Measurements from ENCODE around the gene PALLD.

Gene PALLD

DNA sequence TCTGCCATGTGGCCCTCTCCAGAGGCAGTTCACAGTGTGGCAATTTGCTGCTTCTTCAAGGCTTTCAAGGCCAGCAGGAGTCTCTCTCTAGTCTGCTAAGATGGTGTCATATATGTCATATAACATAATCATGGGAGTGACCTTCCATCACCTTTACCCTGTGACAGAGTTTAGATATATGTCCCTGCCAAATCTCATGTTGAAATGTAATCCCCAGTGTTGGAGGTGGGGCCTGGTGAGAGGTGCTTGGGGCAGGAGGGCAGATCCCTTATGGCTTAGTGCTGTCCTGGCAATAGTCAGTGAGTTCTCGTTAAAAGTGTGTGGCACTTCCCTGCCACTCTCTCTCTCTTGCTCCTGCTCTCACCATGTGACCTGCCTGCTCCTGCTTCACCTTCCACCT, 252.0 kb downstream of the PALLD start:
- in situ Hi-C loops (cut with MboI; ENCODE audit: low sequenced_read_pairs, unreplicated experiment), result no loop called here
- no peak for DNase-seq (ENCODE audit: low spot score)
- TF ChIP-seq, protein P1, sequence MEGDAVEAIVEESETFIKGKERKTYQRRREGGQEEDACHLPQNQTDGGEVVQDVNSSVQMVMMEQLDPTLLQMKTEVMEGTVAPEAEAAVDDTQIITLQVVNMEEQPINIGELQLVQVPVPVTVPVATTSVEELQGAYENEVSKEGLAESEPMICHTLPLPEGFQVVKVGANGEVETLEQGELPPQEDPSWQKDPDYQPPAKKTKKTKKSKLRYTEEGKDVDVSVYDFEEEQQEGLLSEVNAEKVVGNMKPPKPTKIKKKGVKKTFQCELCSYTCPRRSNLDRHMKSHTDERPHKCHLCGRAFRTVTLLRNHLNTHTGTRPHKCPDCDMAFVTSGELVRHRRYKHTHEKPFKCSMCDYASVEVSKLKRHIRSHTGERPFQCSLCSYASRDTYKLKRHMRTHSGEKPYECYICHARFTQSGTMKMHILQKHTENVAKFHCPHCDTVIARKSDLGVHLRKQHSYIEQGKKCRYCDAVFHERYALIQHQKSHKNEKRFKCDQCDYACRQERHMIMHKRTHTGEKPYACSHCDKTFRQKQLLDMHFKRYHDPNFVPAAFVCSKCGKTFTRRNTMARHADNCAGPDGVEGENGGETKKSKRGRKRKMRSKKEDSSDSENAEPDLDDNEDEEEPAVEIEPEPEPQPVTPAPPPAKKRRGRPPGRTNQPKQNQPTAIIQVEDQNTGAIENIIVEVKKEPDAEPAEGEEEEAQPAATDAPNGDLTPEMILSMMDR (IDR thresholded peaks at IDR 0.05; ENCODE audit: borderline replicate concordance, control extremely low read depth, extremely low read depth, insufficient read depth, missing control alignments), result no peak

DNA sequence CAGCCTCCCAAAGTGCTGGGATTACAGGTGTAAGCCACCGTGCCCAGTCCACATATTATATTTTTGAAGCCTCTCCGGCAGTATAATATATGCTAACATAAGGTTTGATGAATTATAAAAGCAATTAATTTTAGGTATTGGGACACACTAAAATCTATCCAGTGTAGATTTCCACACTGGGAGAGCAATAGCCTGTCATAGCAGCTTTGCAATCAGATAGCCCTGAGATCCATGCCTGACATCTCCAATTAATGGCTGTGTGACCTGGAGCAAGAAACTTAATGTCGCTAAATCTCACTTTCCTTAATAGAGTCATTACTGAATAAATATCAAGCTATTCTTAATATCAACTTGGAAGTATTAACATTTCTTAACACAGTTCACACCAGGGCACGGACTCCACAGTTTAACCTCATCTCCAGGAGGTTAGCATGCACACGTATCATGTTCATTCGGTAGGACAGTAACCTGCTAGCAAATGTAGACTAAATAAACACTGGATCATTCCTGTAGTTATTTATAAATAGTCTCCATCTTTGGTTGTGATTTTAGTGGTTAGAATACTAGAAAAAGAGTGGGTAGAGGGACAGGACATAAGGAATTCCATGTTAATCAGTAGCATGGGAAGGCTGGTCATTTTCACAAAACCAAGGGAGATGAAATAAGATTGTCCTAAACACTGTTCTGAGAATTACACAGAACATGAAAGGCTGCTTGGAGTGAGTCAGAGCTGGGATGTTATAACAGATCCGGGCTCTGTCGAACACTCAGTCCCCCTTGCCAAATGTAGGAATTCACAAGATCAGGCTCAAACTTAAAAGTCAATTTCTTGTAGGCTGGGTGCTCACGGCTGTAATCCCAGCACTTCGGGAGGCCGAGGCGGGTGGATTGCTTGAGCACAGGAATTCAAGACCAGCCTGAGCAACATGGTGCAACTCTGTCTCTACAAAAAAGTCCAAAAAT, 254.7 kb downstream of the PALLD start:
- no peak for DNase-seq (ENCODE audit: low spot score)
- TF ChIP-seq, protein P1 (IDR thresholded peaks at IDR 0.05; ENCODE audit: borderline replicate concordance, control extremely low read depth, extremely low read depth, insufficient read depth, missing control alignments), result no peak
- in situ Hi-C loops (cut with MboI; ENCODE audit: low sequenced_read_pairs, unreplicated experiment), result no loop called here

DNA sequence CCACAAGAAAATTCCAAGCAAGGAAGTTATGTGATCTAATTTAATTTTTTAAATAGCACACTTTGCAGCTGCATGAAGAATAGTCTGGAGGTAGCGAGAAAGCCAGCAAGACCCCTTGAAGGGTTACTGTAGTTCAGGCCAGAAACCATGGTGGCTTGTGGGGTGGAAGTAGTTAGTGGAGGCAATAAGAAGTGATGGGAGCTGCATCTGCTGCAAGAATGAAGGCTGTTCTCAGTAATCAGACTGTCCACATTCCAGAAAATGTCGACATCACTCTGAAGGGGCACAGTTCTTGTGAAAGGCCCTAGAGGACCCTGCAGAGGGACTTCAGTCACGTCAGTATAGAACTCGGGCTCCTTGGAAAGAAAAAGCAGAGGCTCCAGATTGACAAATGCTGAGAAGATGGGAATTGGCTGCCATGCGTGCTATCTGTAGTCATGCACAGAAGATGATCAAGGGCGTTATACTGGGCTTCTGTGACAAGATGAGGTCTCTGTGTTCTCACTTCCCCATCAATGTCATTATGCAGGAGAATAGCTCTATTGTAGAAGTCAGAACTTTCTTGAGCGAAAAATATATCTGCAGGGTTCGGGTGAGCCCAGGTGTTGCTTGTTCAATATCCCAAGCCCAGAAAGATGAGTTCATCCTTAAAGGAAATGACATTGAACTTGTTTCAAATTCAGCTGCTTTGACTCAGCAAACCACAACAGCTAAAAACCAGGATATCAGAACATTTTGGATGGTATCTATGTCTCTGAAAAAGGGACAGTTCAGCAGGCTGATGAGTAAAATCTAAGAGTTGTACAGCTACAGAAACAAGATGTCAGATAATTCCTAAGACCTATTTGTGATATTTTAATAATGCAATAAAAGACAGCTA, 259.0 kb downstream of the PALLD start:
- DNase-seq (ENCODE audit: low spot score), result no peak
- TF ChIP-seq, protein P1 (IDR thresholded peaks at IDR 0.05; ENCODE audit: borderline replicate concordance, control extremely low read depth, extremely low read depth, insufficient read depth, missing control alignments), result no peak
- in situ Hi-C loops (cut with MboI; ENCODE audit: low sequenced_read_pairs, unreplicated experiment), result no loop called here

DNA sequence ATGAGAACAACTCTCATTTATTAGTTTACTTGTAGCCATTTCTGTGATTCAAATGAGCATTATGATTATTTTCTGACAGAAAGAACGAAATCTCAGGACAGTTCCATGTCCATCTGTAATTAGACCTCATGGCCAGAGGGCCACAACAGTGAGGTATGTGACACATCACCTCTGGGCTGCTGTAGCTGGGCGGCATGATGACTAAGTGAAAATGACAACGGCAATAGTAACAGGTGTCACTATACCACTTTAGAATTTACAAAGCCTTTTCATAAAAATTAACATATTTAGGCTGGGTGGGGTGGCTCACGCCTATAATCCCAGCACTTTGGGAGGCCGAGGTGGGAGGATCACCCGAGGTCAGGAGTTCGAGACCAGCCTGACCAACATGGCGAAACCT, 260.6 kb downstream of the PALLD start:
- no peak for DNase-seq (ENCODE audit: low spot score)
- in situ Hi-C loops (cut with MboI; ENCODE audit: low sequenced_read_pairs, unreplicated experiment), result no loop called here
- TF ChIP-seq, protein P1 (IDR thresholded peaks at IDR 0.05; ENCODE audit: borderline replicate concordance, control extremely low read depth, extremely low read depth, insufficient read depth, missing control alignments), result no peak

DNA sequence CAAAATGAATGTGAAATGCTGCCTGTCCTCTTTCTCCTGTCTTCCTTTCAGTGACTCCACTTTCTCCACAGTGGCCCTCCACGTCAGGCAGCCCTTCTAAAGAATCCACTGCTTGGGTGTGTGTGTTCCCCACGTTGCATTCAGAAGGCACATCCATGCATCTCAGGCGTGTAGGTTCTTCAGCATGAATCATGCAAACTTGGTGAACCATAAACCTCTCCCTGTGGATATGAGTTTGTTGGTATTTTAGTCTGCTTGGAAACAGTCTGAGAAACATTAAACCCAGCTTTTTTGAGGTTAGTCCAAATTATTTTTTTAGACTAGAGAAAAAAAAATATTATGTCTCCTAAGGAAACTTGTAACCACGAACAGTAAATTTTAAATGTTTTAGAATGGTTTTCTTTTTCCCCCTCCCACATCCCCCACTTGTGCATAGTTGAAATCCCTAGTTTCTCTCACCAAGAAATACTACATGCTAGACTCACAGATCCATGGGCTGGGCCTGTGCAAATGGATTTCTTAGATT, 261.6 kb downstream of the PALLD start:
- in situ Hi-C loops (cut with MboI; ENCODE audit: low sequenced_read_pairs, unreplicated experiment), result no loop called here
- no peak for DNase-seq (ENCODE audit: low spot score)
- TF ChIP-seq, protein P1 (IDR thresholded peaks at IDR 0.05; ENCODE audit: borderline replicate concordance, control extremely low read depth, extremely low read depth, insufficient read depth, missing control alignments), result no peak

DNA sequence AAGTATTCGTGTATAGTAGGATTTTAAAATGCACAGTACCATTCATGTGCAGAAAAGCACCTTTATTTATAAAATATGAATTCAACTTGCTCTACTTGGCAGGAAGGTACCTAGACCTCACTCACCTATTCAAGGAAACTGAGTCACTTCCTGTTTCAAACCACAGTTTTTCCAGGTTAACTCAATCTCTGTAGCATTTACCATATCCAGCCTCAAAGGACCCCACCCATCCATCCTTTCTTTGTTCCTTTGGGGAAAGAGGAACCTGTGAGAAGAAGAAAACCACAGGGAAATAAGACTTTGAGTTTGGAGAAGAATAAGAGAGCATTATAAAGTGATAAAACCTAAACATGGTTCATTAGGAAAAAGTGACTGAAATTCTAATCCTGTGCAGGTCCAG, 262.5 kb downstream of the PALLD start:
- DNase-seq (ENCODE audit: low spot score), result no peak
- in situ Hi-C loops (cut with MboI; ENCODE audit: low sequenced_read_pairs, unreplicated experiment), result no loop called here
- TF ChIP-seq, protein P1 (IDR thresholded peaks at IDR 0.05; ENCODE audit: borderline replicate concordance, control extremely low read depth, extremely low read depth, insufficient read depth, missing control alignments), result no peak

All from GM13976 (cell line).